HG03378 (cell line): ENCODE measurements around the gene CCDC8.
"Not testable (repeated sequence)": the region's sequence is repeated elsewhere in the genome, so short reads cannot be mapped to it uniquely, and the experiment has no call there.

Experiments used
- ATAC-seq: cut with Tn5 transposase; IDR thresholded peaks from one replicate; pipeline ENCODE4 v1.9.1; 2021; ENCODE audit warnings: mild to moderate bottlenecking, moderate library complexity; ENCODE audit not compliant: unreplicated experiment

CCDC8 gene

DNA sequence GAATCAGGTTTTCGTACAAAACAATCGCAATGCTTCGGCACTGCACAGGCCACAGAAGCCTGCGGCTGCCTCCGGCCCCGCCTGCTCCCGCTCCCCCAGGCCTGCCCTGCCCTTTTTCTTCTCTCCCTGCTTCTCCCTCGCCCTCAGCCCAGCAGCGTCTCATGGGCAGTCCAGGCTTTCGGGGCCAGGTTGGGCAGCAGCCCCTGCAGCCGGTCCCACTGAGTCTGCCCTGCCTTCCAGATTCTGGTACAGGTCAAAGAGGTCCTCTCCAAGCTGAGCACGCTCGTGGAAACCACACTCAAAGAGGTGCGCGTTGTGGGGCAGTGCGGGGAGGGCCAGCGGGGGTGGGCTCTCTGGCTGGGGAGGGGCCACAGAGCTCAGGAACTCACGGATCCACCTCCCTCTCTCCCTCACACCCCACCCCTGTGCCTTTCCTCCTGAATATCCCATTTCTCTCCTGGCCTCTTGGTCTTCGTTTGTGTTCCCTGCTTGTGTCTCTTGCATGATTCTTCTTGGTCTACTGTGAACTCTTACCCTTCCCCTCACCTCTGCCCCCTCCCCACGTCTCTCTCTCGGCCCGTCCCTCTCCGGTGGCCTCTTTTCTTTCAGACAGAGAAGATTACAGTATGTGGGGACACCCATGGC lies 30.1 kb downstream of the CCDC8 start:
- no peak for ATAC-seq

DNA sequence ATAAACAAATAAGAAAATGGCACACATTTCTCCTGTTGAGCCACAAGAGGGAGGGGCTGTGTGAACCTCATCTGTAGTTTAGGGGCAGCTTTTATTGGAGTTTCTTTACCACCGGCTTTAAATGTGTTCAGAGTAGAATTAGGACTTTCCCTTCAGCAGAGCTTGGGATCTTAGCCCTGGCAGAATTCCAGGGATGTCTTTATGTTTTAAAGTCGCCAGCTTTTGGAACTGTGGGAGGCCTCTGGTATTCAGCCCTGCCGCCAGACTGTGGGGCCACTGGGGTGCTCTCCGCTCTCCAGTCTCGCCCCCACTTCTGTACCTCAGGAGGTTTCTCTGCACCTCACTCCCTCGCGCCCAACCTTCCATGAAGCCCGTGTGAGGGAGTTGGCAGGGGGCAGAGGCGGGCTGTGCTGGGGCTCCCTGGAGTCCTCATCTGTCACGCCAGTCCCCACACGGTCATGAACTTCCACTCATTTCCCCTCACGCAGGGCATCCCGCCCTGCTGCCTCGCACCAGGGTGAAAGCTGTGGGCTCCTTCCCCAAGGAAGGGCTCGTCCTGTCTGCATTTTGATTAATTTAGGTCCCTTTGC lies 31.5 kb downstream of the CCDC8 start:
- ATAC-seq: no peak

DNA sequence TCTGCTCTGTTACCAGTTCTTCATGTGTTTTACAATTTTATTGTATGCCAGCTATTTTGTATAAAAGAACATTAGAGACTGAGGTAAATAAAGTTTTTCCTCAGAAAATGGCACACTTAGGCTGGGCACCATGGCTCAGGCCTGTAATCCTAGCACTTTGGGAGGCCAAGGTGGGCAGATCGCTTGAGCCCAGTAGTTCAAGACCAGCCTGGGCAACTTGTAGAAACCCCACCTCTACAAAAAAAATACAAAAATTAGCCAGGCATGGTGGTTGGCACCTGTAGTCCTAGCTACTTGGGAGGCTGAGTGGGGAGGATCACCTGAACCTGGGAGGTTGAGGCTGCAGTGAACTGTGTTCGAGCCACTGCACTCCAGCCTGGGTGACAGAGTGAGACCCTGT lies 32.0 kb downstream of the CCDC8 start:
- ATAC-seq: no peak

DNA sequence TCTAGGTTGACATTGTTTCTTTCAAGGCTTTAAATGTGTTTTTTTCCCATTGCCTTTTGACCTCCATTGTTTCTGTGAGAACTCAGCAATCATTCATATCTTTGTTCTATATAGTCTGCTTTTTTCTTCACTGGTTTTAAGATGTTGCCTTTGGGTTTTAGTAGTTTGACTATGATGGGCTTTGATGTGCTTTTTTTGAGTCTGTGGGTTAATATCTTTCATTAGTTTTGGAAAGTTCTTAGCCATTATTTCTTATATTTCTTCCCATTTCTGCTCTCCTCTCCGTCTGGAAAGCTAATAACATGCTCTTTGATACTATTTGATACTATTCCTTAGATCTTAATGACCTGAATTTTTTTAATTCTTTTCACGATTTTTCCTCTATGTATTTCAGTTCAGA lies 32.7 kb downstream of the CCDC8 start:
- ATAC-seq: no peak

DNA sequence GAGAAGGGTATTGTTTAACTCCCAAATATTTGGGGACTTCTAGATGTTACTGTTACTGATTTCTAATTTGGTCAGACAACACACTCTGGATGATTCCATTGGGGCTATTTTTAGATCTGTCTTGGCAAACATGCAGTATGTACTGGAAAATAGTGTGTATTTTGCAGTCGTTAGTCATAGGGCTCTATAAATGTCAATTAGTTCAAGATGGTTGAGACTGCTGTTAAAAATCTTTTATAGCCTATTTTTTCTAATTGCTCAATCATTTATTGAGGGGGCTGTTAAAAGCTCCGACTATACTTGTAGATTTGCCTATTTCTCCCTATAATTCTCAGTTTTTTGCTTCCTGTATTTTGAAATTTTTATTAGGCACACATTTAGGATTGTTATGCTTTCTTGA lies 35.1 kb downstream of the CCDC8 start:
- no peak for ATAC-seq

DNA sequence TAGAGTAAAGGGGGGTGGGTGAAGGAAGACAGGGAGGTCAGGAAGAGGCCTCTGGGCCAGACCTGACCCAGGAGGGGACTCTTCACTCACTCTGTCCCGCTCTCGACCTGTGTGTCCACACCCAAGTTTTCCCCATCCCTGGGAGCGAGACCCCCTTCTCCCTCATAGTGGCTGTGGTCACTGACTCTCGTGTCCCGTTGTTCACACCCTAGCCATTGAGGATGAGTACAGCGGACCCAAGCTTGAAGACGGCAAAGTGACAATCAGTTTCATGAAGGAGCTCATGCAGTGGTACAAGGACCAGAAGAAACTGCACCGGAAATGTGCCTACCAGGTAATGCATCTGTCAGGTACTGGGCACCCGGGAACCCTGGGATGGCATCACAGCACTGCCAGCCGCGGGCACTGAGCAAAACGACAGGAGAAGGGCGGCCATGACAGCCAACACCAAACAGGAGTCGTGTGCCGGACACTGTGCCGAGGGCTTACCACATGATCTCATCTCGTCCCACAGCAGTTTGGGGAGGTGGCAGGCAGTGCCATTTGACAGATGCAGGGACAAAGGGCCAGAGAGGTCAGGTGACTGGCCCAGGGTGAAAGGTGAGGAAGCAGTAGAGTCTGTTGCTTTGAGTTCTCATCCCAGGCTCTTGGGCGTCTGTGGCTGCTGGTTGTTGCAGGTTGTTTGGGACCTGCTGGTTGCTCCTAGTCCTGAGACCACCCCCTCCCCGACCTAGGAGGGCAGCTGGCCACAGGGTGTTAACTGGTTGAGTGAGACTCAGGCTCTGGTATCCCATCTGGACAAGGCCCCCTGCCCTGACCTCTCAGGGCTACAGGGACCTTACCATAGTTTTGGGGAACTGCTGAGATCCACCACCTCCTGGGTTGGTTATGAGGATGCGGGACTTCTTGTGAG lies 36.9 kb downstream of the CCDC8 start:
- ATAC-seq: no peak

DNA sequence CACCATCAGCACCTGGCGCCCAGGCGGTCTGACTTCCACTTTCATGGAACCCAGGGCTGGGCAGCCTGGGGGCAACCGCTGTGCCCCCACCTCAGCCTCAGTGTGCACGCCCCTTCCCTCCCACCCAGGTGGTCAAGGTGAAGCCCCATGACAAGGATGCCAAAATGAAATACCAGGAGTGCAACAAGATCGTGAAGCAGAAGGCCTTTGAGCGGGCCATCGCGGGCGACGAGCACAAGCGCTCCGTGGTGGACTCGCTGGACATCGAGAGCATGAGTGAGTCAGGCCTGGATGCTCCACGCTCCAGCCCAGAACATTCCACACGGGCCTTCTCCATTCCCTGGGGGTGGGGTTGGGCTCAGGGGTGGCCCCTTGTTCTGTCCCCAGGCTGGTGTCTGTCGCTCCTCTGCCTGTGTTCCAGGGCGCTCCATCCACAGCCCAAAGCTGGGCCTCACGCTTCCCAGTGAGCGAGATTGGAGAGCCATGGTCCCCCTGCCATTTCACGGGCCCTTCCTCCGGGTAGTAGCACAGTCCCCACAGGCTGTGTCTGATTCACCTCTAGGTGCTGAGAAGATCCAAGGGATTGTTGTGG lies 37.8 kb downstream of the CCDC8 start:
- not testable (repeated sequence) for ATAC-seq

DNA sequence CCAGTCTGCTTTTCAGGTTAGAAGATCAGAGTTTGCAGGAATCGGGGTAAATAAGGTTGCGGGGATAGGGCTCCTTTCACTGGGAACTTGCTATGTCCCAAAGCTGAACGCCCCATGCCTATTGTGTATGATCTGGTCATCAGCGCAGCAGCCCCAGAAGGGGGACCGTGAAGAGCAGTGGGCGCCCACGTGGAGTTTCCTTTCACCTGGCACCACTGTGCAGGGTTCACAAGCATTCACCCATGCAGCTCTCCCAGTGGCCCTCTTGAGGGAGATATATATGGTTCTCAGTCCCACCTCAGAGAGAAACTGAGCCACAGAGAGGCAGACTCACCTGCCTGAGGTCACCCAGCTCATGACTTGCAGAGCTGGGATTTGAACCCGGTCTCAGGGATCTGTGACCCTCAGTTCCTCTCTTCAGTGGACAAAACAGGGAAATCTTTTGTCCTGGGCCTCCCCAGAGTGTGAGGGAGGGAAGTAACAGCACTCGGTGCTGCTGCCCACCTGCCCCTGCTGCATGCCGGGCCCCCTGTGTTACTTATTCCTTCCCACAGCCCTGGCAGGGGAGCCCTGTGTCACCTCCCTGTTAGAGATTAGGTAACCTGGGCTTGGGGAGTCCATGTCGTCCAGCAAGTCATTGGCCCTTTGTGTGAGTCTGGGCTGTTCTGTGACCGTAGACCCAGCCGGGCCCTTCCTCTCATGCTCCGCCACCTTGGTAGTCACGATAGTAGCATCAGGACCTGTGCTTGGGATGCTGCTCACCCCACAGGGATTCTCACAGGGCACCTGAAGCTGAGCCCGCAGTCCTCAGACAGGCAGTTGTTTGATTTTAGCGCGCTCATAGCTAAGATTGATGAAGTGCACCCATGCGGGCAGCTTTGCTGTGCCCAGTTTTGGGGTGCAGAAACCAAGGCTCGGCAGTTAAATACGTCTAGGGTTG lies 38.6 kb downstream of the CCDC8 start:
- ATAC-seq: no peak

DNA sequence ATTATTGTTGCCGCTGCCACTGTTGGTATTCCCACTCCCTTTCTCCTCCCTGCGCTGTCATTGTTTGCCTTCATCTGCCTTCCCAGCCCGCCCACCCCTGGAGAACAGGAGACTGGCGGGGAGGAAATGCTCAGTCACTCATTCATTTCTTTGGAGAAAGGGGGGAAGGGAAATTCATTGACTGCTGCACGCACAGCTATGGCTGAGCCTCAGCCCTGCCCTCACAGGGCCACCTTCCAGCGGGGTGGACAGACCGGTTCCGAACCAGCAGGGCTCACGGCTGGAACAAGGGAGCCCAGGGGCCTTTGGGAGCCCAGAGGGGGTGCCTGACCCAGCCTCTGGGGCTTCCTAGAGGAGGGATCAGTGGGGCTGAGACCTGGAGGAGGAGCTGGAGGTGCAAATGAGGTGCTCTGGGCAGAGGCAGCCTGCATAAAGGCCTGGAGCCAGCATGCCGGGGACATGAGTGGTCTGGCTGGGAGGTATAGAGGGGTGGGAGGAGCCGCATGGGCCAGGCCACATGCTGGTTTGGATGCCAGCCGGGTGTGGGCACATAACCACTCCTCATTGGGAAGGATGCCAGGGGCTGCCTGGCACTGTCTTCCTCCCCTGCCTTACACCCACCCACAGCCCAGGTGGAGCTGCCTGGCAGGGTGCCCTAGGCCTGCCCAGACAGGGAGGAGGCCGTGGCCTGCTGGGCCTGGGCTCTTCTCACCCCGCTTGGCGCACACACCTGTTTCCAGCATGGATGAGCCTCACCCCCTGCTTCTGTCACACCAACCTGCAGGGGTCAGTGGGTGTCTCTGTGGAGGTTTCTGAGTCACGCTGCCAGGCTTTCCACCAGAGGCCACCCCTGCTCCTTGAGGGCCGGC lies 39.6 kb downstream of the CCDC8 start:
- ATAC-seq: no peak

DNA sequence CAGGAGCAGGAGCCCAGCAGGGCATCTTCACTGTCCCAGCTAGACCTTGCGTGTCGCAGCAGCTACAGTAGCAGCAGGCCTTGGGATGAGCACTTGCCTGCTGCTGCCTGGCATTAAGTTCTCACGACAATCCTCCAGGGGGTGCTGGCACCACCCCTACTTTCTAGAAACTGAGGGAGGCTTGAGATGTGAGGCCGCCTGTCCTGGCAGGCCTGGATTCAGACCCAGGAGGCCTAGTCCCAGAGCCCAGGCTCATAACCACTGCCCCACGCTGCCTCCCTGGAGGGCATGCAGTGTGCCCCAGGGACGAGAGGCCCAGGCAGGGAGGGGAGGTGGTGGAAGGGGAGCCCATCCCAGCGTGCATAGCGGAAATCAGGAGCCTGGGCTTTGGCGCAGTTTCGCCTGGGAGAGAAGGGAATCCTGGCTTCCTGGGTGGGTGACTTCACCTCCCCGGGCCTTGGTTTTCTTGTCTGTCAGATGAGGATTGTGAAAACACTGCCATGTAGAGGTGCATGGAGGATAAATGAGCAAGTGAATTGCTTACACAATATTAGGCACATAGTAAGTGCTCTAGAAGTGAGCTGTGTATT lies 40.4 kb downstream of the CCDC8 start:
- no peak for ATAC-seq

DNA sequence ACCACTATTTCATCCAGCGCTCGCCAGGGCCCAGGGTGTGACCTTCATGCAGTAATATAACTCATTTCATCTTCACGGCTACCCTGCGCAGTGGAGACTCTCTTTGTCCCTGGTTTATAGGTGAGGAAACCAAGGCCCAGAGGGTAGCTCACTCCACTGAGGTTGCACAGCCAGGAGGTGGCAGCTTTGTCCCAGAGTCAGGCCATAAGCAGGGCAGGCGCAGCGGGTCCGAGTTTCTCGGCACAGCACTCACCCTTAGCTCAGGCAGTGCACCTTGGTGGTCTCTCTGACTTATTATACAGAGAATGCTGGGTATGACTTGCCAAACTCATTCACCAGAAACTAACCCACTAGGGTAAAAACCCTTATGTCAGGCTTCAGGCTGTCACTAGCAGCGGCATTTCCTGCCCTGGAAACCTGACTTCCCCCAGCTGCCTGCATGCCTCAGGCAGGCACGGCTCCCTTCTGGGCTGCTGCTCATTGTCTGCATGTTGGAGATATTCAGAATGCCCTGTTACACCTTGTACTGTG lies 41.9 kb downstream of the CCDC8 start:
- no peak for ATAC-seq

DNA sequence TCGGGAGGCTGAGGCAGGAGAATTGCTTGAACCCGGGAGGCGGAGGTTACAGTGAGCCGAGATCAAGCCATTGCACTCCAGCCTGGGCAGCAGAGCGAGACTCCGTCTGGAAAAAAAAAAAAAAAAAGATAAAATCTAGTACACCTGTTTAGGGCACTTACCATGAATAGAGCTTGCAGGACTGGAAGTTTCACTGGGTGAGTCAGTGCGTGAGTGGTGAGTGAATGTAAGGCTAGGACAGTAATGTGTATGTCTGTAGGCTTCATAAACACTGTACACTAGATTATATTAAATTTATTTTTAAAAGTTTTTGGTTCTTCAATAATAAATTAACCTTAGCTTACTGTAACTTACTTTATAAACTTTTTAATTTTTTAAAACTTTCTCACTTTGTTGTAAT lies 43.5 kb downstream of the CCDC8 start:
- no peak for ATAC-seq

DNA sequence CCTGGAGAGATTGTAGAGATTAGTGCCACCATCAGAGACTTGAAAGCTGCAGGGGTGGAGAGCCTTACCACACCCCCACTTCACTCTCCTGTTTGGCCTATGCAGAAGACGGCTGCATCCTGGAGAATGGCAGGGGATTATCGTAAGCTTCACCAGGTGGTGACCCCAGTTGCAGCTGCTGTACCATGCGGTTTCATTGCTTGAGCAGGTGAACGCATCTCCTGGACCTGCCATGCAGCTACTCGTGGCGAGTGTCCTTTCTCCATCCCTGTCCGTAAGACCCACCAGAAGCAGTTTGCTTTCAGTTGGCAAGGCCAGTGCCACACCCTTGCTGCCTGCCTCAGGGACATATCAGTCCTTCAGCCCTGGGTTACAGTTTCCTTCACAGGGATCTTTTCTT lies 45.2 kb downstream of the CCDC8 start:
- ATAC-seq: no peak

DNA sequence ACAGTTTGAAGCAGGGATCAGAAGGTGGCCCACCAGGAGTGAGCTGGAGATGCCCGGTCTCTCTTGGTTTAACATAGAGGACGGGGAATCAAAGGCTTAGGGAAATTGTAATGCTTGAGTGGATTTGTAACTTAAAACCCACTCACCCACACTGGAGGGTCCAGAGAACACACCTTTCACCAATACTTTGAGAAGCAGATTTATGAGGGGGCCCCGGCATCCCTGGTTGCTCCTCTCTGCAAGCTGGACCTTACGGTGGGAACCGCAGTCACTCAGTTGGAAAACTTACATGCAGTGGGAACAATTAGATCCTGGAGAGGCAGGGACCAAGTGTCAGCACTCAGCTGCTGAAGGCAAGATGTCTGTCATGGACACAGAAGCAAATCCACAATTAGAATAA lies 45.9 kb downstream of the CCDC8 start:
- no peak for ATAC-seq

DNA sequence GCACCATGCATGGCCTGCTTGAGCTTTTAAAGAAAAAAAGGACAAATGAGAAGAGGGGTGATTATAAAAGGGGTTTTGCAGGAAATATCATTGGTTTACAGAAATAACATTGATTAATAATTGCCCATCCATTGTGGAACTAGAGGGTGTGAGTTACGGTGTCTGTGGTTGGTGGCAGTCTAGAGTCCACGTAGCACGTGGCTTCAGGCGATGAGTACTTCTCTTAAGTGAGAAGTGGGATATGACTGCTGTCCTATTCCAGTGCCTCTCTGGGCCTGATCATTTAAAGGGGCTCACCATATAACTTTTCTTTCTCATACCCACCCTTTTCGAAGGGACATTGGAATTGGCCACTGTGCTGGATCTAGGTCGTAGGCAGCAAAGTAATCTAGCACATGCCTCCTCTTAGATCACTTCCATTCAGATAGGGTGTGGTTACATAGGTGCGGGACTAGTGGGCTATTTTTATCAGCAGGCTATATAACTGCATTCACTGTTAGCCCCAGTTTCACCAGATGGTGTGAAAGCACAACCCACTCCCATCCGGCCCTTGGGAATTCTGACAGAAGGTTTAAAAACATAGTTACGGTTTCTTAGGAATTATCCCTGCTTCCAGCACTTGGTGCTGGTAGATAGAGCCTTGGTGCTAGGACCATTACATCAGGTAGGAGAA lies 46.6 kb downstream of the CCDC8 start:
- ATAC-seq: no peak

DNA sequence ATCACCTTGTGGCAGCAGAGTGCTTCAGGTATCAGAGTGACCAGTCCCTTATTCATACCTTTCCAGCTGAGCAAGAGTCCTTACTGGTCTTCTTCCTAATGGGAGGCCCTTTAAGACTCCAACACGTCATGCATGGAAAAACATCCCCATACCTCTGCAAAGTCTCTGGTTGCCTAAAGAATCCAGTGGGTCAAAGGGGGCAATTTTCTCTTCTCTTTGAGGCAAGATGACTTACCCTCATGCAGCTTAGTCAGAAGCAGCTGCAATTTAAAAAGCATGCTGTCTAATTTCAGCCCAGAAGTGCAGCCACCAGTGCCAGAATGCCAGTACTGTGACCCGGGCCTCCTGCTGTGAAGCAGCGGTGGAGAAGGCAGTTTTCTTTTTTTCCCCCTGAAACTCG lies 47.8 kb downstream of the CCDC8 start:
- ATAC-seq: no peak

DNA sequence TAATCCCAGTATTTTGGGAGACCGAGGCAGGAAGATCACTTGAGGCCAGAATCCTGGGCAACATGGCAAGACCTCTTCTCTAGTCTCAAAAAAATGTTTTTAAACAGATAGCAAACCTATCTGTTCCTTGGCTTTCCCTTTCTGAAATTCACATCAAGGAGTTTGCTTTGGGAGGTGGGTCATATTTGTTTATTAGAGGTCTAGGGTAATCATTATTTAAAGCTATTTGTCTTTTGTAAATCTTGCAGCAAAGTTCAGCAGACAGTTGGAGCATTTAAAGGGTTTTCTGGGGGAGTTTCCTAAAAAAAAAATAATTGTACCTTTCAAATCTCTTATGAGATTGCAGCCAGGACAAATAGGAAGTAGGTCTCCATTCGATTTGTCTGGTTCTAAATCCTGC lies 49.0 kb downstream of the CCDC8 start:
- ATAC-seq: no peak

DNA sequence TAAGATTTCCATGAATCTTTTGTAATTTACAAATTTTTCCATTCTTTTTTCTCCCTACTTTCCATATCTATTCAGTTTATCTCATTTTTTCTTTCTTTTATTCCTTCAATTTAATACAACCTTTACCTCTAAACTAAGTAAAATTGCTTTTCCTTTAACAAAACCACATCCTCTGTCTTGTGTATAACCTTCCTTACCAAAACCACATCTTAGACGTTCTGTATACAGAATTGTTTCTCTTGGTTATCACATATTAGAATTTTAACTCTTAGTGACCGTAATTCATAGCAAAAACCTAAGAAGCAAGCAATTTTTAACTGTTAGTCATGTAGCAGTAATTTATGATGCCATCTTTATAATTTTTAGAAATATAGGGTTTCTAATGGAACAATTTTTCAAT lies 51.4 kb downstream of the CCDC8 start:
- ATAC-seq: no peak
